ENCODE measurements around the gene PEX10.

The PEX10 gene

DNA sequence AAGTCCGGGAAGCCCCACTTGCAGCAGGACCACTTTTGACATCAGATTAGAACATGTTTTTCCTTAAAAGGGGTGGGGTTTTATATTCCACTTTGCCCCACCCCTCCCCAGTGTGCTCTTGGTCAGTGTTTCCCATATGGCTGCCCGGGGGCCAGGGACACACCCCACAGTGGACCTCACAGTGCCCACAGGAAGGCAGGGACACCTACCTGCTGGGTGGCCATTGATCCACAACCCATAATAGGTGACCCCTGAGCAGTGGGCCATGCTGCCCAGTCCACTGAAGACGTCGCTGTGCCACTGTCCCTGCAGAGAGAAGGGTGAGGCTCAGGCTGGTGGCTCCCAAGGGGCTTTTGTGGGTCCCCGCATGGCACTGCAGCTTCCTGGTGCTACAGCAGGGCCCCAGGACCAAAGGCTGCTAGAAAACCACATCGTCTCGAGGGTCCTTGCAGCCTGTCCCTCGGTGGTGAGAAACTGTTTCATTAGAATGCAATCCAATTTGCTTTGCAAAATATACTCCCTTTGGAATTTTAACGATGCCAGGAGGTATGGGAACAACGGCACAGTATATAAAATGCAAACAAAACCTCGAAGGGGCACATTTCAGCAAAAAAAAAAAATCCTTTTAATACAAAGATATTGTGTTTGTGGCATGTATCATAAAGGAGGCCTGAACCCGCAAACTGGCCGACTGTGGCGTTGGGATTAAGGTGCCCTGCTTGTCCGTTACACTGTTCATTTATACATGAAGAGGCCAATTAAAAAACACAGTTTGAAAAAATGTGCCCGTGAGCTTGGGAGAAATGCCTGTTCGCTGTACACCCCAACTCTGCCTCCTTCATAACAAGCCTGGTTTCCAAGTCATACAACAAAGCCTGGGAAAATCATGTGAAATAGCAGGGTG, 37.9 kb downstream of the PEX10 start:
- no peaks in the 10 kb centered on the region for H3K27me3 Mint-ChIP-seq
- ATAC-seq: no peak
- peaks cover 9% of the 10 kb centered on the region for H3K36me3 Mint-ChIP-seq
- no peaks in the 10 kb centered on the region for H3K9me3 Mint-ChIP-seq
- H3K27ac Mint-ChIP-seq: no peak overlapping the region
- H3K4me1 Mint-ChIP-seq: peaks cover 19% of the 10 kb centered on the region
- no peak overlapping the region for H3K4me3 Mint-ChIP-seq

GRCh38 chr1:2373551-2374251, 38.7 kb downstream of the PEX10 start:
- peaks cover 11% of the 10 kb centered on the region for H3K4me1 Mint-ChIP-seq
- no peak for ATAC-seq
- no peaks in the 10 kb centered on the region for H3K9me3 Mint-ChIP-seq
- H3K4me3 Mint-ChIP-seq: no peak overlapping the region
- no peaks in the 10 kb centered on the region for H3K27me3 Mint-ChIP-seq
- H3K36me3 Mint-ChIP-seq: peaks cover 9% of the 10 kb centered on the region
- no peak overlapping the region for H3K27ac Mint-ChIP-seq

GRCh38 chr1:2372551-2373490, 39.5 kb downstream of the PEX10 start:
- H3K36me3 Mint-ChIP-seq: peaks cover 17% of the 10 kb centered on the region
- ATAC-seq: no peak
- no peaks in the 10 kb centered on the region for H3K9me3 Mint-ChIP-seq
- no peaks in the 10 kb centered on the region for H3K27me3 Mint-ChIP-seq
- H3K4me1 Mint-ChIP-seq: peaks cover 11% of the 10 kb centered on the region
- no peak overlapping the region for H3K27ac Mint-ChIP-seq
- no peak overlapping the region for H3K4me3 Mint-ChIP-seq

GRCh38 chr1:2368053-2368744, 44.2 kb downstream of the PEX10 start:
- Mint-ChIP-seq H3K4me1 (no peaks in the 10 kb centered on the region), H3K36me3 (peaks cover 25% of the 10 kb centered on the region), H3K9me3 (peaks cover 5% of the 10 kb centered on the region), H3K4me3 (no peak overlapping the region), H3K27ac (no peak overlapping the region), H3K27me3 (no peaks in the 10 kb centered on the region)
- no peak for ATAC-seq

GRCh38 chr1:2363847-2364513, 48.4 kb downstream of the PEX10 start:
- ATAC-seq: no peak
- Mint-ChIP-seq H3K4me1 (no peaks in the 10 kb centered on the region), H3K4me3 (no peak overlapping the region), H3K27me3 (no peaks in the 10 kb centered on the region), H3K27ac (no peak overlapping the region), H3K9me3 (peaks cover 8% of the 10 kb centered on the region), H3K36me3 (peaks cover 38% of the 10 kb centered on the region)

DNA sequence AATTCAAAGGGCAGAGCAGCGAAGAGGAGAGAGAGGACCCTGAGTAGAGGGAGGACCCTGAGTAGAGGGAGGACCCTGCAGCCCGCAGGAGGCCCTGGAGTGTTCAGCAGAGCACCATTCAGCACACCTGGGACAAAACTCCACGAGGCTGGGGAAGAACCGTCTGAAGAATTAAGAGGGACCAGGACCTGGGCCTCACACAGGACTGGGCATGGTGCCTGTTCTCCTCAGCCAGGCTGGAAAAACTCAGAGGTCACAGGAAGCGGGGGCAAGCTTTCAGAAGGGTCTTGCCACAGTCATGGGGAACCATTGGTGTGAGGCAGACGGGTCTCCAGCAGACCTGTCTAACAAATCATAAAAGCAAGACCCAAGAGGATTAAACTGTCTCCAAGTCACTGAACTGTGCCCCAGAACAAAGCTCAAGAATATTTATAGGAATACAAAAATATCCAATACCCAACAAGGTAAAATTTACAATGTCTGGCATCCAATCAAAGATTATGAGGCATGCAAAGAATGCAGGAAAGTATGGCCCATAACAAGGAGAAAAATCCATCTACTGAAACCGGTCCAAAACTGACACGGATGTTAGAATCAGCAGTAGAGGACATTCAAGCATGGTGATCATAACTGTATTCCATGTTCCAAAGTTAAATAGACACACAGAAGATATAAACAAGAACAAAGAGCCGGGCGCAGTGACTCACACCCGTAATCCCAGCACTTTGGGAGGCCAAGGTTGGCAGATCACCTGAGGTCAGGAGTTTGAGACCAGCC, 51.6 kb downstream of the PEX10 start:
- no peaks in the 10 kb centered on the region for H3K4me1 Mint-ChIP-seq
- H3K27ac Mint-ChIP-seq: no peak overlapping the region
- H3K36me3 Mint-ChIP-seq: peaks cover 29% of the 10 kb centered on the region
- H3K4me3 Mint-ChIP-seq: no peak overlapping the region
- no peaks in the 10 kb centered on the region for H3K27me3 Mint-ChIP-seq
- peaks cover 8% of the 10 kb centered on the region for H3K9me3 Mint-ChIP-seq
- no peak for ATAC-seq

DNA sequence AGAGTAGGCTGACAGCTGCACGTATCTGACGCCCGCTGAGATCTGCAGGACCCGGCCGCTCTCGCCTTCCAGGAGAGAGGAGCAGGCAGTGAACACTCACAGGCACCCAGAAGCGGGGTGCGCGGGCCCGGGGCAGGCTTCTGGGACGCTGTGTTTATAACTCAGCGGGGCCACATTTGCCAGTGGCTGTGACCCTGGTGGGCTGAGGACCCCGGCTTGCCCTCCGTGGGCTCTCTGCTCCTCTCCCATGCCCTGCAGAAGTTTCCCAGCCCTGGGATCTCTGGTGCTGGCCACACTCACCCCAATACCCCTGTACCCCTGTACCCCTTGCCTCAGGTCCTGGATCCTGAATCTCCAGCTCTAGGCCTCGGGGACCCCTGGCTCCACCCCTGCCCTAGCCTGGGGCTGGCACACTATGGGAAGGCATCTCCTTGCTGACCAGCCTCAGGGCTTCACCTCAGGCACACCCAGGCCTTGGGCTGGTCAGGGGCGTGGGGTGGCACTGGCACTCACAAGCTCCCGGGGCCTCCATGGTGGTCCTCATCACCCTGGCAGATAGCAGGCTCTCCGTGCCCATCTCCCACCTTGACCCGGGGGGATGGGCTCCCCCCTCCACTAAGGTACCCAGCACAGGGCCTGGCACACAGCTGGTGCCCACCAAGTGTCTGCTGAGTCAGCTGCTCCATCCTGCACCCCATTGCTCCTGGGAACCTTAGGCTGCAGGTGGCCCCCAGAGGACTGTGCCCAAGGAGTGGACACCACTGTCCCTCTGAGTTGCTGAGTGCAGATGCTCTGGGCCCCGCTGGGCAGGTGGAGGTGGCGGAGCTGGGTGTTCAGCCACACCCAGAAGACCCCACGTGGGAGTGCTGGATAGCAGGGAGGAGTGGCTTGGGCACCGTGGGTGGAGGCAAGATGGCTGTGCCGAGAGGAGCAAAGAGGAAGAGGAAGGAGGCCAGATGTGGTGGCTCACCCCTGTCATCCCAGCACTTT, 53.4 kb downstream of the PEX10 start:
- Mint-ChIP-seq H3K9me3 (peaks cover 5% of the 10 kb centered on the region), H3K36me3 (peaks cover 25% of the 10 kb centered on the region), H3K27me3 (no peaks in the 10 kb centered on the region), H3K4me1 (peaks cover under 1% of the 10 kb centered on the region), H3K4me3 (no peak overlapping the region), H3K27ac (no peak overlapping the region)
- ATAC-seq: no peak

- no peak for ATAC-seq
- peaks cover 3% of the 10 kb centered on the region for H3K9me3 Mint-ChIP-seq
- no peak overlapping the region for H3K27ac Mint-ChIP-seq
- H3K27me3 Mint-ChIP-seq: no peaks in the 10 kb centered on the region
- H3K4me3 Mint-ChIP-seq: no peak overlapping the region
- H3K36me3 Mint-ChIP-seq: peaks cover 22% of the 10 kb centered on the region
- H3K4me1 Mint-ChIP-seq: peaks cover 7% of the 10 kb centered on the region
Observed at GRCh38 chr1:2358072-2358471, 54.3 kb downstream of the PEX10 start.

- H3K9me3 Mint-ChIP-seq: no peaks in the 10 kb centered on the region
- peaks cover 13% of the 10 kb centered on the region for H3K36me3 Mint-ChIP-seq
- H3K4me1 Mint-ChIP-seq: peaks cover 7% of the 10 kb centered on the region
- H3K27me3 Mint-ChIP-seq: no peaks in the 10 kb centered on the region
- no peak overlapping the region for H3K27ac Mint-ChIP-seq
- no peak overlapping the region for H3K4me3 Mint-ChIP-seq
- no peak for ATAC-seq
Observed at GRCh38 chr1:2356911-2357845, 55.2 kb downstream of the PEX10 start.

GRCh38 chr1:2356401-2356800, 56.0 kb downstream of the PEX10 start:
- Mint-ChIP-seq H3K4me1 (peaks cover 7% of the 10 kb centered on the region), H3K27ac (no peak overlapping the region), H3K4me3 (no peak overlapping the region), H3K27me3 (no peaks in the 10 kb centered on the region), H3K36me3 (peaks cover 10% of the 10 kb centered on the region), H3K9me3 (no peaks in the 10 kb centered on the region)
- no peak for ATAC-seq

DNA sequence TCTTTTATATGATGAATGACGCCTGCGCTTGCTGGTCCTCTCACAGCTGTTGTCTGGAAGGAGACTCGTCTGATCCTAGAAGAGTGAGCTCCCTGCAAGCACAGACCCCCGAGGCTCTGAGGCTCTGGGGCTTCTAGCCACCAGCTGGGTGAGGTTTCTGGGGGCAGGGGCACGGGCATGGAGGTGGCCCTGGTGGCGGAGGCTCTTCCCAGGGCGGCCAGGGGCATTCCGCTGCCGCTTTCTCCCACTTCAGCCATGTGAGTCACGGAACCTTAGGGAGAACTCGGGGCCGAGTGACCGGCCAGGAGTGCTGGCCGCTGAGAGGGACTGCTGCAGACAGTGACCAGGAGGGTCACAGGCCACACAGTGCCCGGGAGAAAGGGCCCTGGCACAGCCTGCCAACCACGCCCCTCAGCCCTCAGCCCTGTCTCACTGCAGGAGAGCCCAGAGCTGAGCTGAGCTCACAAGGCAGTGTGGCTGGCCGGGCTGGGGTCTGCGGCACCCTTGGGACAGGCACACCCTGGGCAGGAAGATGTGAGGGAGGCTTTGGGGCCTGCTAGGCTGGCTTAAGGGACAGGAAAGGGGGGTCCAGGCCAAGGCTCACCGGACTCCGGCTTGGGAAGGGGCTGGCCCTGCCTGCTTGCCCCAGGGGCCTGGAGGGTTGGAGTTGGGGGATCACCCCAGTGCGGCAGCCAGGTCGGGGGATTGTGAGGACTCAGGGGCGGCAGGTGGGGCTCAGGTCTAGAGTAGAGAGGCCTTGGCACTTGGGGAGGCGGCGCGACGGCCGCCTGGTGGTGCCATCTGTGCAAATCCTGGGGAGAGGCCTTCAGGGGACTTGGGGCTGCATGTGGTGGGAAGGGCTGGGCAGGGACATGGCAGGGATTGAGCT, 56.7 kb downstream of the PEX10 start:
- Mint-ChIP-seq H3K27ac (no peak overlapping the region), H3K27me3 (no peaks in the 10 kb centered on the region), H3K36me3 (peaks cover 10% of the 10 kb centered on the region), H3K9me3 (no peaks in the 10 kb centered on the region), H3K4me3 (no peak overlapping the region), H3K4me1 (peaks cover 7% of the 10 kb centered on the region)
- ATAC-seq: no peak

Measured in stimulated activated memory B cell treated with anti-CD40 and anti-IgM and Interleukin-4, amounts not matched to agents 10 μg/mL and 1 μg/mL and 100 μg/mL, for 72 hours (primary cell).